Measurements from ENCODE around the gene ACTR3. TPM values are rescaled to one million over a fixed set of nuclear protein-coding genes. Genes with fewer than 3 reads are reported as not detected.

ACTR3 gene
- total RNA-seq, 4 donors from 2014 or later: 70.0 to 179 (median 162) TPM

GRCh38 chr2:113965644-113966043 is 75.8 kb downstream of the ACTR3 start:
- Histone ChIP-seq H3K36me3 (no peaks in the 10 kb centered on the region), H3K27me3 (no peaks in the 10 kb centered on the region), H3K9me3 (no peaks in the 10 kb centered on the region), H3K4me3 (no peak overlapping the region), H3K27ac (no peak overlapping the region), H3K4me1 (no peaks in the 10 kb centered on the region)
- intact Hi-C loops (cut with DNase I; ENCODE audit: low total_unique reads): no loop called here
- DNase-seq: no peak
- TF ChIP-seq, protein P1, sequence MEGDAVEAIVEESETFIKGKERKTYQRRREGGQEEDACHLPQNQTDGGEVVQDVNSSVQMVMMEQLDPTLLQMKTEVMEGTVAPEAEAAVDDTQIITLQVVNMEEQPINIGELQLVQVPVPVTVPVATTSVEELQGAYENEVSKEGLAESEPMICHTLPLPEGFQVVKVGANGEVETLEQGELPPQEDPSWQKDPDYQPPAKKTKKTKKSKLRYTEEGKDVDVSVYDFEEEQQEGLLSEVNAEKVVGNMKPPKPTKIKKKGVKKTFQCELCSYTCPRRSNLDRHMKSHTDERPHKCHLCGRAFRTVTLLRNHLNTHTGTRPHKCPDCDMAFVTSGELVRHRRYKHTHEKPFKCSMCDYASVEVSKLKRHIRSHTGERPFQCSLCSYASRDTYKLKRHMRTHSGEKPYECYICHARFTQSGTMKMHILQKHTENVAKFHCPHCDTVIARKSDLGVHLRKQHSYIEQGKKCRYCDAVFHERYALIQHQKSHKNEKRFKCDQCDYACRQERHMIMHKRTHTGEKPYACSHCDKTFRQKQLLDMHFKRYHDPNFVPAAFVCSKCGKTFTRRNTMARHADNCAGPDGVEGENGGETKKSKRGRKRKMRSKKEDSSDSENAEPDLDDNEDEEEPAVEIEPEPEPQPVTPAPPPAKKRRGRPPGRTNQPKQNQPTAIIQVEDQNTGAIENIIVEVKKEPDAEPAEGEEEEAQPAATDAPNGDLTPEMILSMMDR (IDR thresholded peaks at IDR 0.05): peak in 1 of 4 experiments; percentile 7
- TF ChIP-seq POLR2A (IDR thresholded peaks at IDR 0.05): no peak

DNA sequence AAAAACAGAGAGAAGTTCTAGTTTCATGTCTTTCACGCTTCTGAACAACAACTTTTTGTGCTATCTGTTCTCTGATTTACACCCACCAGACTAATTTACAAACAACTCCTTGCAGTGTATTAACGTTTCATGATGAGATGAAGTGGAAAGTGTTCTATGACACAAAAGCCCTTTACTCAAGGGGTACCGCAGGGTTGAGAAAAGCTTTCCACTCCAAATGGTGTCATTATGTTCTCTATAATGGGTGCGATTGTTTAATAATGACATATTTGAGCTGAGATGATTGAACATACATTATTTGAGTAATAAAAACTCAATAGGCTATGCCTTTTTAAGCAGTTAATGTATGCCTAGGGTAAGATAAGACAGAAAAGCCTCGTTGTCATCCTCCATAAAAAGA is 76.3 kb downstream of the ACTR3 start:
- no peaks in the 10 kb centered on the region for H3K9me3 ChIP-seq
- TF ChIP-seq, protein P1 (IDR thresholded peaks at IDR 0.05): no peak
- no peak for TF ChIP-seq POLR2A (IDR thresholded peaks at IDR 0.05)
- H3K4me1 ChIP-seq: no peaks in the 10 kb centered on the region
- H3K27ac ChIP-seq: no peak overlapping the region
- H3K36me3 ChIP-seq: no peaks in the 10 kb centered on the region
- H3K27me3 ChIP-seq: no peaks in the 10 kb centered on the region
- no peak overlapping the region for H3K4me3 ChIP-seq
- intact Hi-C loops (cut with DNase I; ENCODE audit: low total_unique reads): no loop called here
- no peak for DNase-seq

DNA sequence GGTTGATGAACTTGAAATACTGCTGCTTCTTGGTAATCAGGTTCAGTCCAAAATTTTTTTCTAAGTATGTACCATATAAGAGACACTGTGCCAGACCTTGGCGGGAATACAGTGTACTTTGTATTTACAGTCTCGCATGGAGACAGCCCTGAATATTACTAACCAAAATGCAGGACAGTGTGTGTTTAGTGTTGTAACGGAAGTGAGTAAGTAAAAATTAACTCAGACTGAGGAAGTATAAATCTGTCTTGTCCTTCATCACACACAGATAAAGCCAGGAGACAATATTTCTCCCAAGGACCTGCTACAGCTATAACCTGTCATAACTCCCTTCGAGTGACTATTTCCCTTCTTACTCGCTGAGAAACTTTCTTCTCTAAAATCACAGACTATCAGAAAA is 76.9 kb downstream of the ACTR3 start:
- Histone ChIP-seq H3K4me1 (no peaks in the 10 kb centered on the region), H3K27me3 (no peaks in the 10 kb centered on the region), H3K9me3 (no peaks in the 10 kb centered on the region), H3K4me3 (no peak overlapping the region), H3K36me3 (no peaks in the 10 kb centered on the region), H3K27ac (no peak overlapping the region)
- intact Hi-C loops (cut with DNase I; ENCODE audit: low total_unique reads): no loop called here
- no peak for DNase-seq
- TF ChIP-seq, protein P1 (IDR thresholded peaks at IDR 0.05): no peak
- TF ChIP-seq POLR2A (IDR thresholded peaks at IDR 0.05): no peak

- no peak for DNase-seq
- Histone ChIP-seq H3K27ac (no peak overlapping the region), H3K9me3 (no peaks in the 10 kb centered on the region), H3K4me1 (no peaks in the 10 kb centered on the region), H3K36me3 (no peaks in the 10 kb centered on the region), H3K4me3 (no peak overlapping the region), H3K27me3 (no peaks in the 10 kb centered on the region)
- no peak for TF ChIP-seq POLR2A (IDR thresholded peaks at IDR 0.05)
- TF ChIP-seq, protein P1 (IDR thresholded peaks at IDR 0.05): no peak
- intact Hi-C loops (cut with DNase I; ENCODE audit: low total_unique reads): no loop called here
Measured at GRCh38 chr2:113967272-113967671, 77.4 kb downstream of the ACTR3 start.

GRCh38 chr2:113972766-113973165 is 82.9 kb downstream of the ACTR3 start:
- H3K4me3 ChIP-seq: no peak overlapping the region
- TF ChIP-seq POLR2A (IDR thresholded peaks at IDR 0.05): no peak
- TF ChIP-seq, protein P1 (IDR thresholded peaks at IDR 0.05): no peak
- no peak for DNase-seq
- H3K27ac ChIP-seq: no peak overlapping the region
- intact Hi-C loops (cut with DNase I; ENCODE audit: low total_unique reads): no loop called here
- H3K4me1 ChIP-seq: no peaks in the 10 kb centered on the region
- no peaks in the 10 kb centered on the region for H3K27me3 ChIP-seq
- no peaks in the 10 kb centered on the region for H3K36me3 ChIP-seq
- H3K9me3 ChIP-seq: no peaks in the 10 kb centered on the region
